Hematopoietic multipotent progenitor cell (in vitro differentiated cells): ENCODE data around the gene NFASC. TPM values are rescaled to one million over a fixed set of nuclear protein-coding genes. Genes with fewer than 3 reads are reported as not detected.

Source experiments
- DNase-seq, 3 donors: peaks; one replicate each; pipeline ENCODE4 v3.0.0-alpha.2; 2011 to 2015; ENCODE audit warnings: low read depth in 2 of 3, low spot score in 2 of 3
- total RNA-seq: library from RNA; depleted of rRNA; stranded (reverse); fragments of >200 nt; gene quantifications from one replicate; pipeline ENCODE4 v1.2.3, GENCODE V29; 2012

Gene NFASC
- total RNA-seq, 1 donor: under 0.01 TPM

DNA sequence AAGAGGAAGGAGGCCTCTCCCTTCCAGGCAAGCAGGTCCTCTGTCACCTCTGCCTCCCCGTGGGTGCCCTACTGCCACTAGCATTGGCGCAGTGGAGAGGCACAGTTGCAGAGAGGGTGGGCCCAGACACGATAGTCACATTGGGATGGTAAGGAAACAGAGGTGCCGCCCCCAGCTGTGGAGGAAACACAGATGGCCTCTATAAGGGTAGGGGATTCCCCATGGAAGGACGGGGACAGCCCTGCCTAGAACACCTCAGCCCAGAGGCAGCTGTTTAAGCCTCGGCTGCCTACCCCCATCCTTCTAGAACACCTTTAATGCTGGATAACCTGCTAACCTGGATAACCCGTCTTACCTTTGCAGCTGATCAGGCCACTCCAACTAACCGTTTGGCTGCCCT, 106.7 kb downstream of the NFASC start:
- DNase-seq: peak in 2 of 3 donors; percentile 65 to 67

GRCh38 chr1:204978782-204979181, 108.1 kb downstream of the NFASC start:
- DNase-seq: no peak

DNA sequence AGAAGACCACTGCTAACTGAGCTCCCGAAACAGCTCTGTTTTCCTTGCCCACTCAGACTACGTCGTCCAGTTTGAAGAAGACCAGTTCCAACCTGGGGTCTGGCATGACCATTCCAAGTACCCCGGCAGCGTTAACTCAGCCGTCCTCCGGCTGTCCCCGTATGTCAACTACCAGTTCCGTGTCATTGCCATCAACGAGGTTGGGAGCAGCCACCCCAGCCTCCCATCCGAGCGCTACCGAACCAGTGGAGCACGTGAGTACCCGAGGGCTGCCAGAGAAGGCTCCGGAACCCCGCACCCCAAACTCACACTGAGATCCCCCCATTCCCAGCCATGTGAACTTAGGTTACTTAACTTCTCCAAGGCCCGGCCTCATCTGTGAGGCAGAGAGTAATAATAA, 108.6 kb downstream of the NFASC start:
- DNase-seq: no peak

GRCh38 chr1:204979891-204980649, 109.4 kb downstream of the NFASC start:
- DNase-seq: no peak

- DNase-seq: no peak
These were observed 110.3 kb downstream of the NFASC start for GRCh38 chr1:204980840-204981405.

- DNase-seq: peak in 2 of 3 donors; percentile 79 to 91
These were observed 112.5 kb downstream of the NFASC start for GRCh38 chr1:204983136-204983535.

- DNase-seq: no peak
These were observed 113.2 kb downstream of the NFASC start for GRCh38 chr1:204983881-204984280.

GRCh38 chr1:204984499-204984898, 113.8 kb downstream of the NFASC start:
- DNase-seq: peak in 1 of 3 donors; percentile 26

DNA sequence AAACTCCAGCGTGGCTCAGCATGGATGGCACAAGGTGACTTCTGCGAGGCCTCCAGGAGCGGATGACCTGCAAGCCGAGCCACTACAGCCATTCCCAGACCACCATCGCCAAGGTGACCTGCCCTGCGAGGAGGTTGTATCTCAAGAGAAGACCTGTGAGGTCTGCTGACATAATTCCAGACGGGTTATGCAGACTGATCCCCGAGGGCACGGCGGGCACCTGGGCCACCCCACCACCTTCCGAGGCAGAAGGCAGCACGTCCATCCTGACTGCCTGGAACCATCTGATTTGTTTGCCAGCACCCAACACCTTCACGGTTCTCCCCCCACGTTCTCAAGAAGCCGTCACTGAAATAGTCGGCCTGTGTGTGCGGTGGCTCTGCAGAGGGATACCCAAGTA, 115.5 kb downstream of the NFASC start:
- no peak for DNase-seq

GRCh38 chr1:204987689-204988088, 117.0 kb downstream of the NFASC start:
- DNase-seq: no peak

DNA sequence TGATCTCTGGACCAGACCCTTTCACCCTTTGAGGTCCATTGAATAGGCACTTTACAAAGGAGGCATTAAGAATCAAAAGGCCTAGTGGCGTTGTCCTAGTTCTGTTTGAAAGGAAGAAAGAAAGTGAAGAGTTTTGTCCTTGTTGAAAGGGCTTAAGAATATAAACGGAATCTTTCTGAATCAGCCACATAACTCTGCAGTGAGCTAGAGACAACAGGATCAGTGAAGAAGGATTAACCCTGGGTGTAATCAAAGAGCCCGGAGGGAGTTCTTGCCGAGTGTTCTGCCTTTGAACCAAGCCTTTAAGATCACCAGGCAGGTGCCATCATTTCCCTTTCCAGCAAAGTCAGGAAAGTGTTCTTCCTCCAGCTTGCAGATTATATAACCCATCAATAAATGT, 117.5 kb downstream of the NFASC start:
- DNase-seq: no peak

DNA sequence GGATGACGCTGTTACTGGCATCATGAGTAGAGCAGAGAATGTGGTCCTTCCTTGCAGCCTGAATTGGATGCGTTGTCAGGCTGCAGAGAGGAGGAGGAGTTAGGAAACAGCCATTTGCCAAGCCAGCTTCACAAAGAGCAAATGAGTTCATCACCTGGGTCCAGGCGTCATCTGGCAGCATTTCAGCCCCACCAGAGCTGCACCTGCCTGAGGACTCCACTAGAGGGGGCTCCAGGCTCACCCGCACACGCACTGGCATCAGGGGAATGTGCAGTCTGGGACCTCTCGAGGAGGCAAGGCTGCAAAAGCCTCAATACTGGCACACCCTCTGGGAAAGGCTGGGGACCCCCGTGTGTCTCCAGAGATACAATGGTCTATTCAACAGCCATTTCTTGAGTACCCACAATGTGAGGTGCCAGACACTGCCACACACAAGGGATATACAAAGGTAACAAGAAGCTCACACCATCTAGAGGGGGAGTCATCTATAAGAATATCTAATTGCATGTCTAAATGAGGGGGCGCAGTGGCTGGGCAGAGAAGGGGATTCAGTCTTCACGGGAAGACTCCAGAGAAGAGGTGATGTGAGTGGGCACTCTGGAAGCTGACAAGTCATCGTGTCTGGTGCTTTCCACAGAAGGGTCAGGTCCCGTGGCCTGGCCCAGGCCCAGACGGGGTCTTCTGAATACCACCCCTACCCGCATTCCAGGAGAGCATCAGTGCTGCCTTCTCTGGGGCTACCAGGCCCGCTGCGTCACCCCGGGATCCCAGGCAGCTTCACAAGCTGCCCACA, 118.8 kb downstream of the NFASC start:
- DNase-seq: peak in 2 of 3 donors; percentile 82 to 89

GRCh38 chr1:204990059-204990664, 119.5 kb downstream of the NFASC start:
- DNase-seq: no peak

- no peak for DNase-seq
These were observed 120.2 kb downstream of the NFASC start for GRCh38 chr1:204990721-204991341.

DNA sequence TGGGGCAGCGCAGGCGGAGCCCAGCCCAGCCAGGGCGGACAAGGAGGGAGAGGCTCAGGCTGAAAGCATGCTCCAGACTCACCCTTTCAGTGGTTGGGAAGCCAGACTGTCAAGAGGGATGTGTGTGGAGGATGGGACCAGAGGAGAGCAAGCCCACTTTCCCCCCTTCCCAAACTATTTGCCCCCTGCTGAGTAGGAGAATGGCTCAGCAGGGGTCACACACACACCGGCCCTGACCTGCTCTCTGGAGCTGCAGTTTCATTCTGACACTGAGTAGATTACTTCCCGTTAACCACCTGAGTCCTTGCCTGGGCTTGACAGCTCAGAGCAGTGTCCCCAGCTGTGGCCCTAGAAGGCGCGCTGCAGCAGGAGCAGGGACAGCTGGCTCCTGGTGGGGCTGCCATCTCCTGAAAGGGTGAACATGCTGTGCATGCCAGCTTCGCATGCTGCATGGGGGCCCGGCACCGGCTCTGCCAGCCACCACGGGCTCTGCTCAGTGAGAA, 120.7 kb downstream of the NFASC start:
- DNase-seq: no peak

DNA sequence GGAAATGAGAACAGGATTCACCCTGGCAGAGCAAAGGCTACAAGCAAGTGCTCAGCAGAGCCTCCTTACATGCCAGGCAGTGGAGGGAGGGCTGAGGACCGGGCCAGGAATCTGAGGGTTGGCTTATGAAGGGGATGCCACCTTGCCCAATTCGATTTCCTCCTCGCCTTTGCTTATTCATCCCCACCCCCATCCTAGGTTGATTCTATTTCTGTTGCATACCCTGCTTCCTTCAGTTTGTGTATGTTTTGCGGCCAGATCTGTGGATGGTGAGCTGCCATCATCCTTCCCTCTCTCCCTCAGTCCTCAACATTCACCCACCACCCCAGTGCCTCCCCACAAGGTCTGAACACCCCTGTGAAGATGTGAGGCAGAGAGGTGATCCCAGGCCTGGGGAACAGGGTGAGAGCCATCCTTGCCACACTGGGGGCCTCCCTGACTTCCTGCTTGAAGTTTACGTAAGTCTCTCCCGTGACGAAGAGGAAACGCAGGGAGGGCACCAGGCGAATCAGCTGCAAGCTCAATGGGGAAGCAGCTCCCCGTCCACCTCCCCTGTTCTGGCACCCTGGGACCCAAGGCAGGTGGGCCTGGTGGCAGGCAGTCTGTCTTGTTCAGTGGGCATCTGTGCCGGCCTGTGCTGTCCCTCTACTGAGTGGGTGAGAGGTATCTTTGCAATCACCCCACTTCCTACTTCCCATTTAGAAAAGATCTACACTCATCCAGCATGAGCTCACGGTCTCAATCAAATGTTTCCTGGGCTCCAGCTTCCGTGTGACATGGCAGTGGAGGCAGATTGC, 121.7 kb downstream of the NFASC start:
- DNase-seq: peak in 2 of 3 donors; percentile 65 to 81

- no peak for DNase-seq
These were observed 122.3 kb downstream of the NFASC start for GRCh38 chr1:204992998-204993314.

DNA sequence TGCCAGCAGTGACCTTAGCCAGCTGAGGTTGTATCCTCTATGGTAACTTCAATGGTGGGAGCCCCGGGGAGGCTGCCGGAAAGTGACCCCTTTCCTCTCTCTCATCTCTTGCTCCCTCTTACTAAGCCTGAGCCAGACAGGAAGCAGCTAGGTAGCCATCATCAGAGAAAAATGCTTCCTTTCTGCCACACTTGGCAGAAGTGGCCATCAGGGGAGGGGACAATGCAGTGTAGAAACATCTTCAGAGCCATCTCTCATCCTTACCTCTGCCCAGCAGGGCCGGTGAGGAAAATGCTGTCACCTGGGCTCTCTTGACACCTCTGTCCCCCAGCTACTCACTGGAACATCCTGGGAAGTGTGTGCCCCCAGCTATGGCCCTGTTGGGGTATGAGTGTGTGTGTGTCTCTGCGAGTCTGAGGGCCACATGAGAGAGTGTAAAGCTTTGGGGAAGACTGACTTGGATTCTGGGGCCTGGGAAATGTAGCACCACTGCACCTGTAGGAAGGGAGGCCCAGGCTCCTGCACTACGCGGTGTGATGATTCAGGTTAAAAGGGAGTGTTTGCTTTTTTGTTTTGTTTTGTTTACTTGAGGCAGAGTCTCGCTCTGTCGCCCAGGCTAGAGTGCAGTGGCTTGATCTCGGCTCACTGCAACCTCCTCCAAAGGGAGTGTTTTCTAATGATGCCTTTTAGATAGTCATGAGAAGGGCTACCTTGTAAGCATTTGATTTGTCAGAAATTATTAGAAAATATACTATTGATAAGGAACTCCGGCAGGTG, 123.6 kb downstream of the NFASC start:
- no peak for DNase-seq

- DNase-seq: no peak
These were observed 126.3 kb downstream of the NFASC start for GRCh38 chr1:204996981-204997380.
